Fibroblast of skin of scalp (primary cell): ENCODE results near the gene DEFB121. TPM values are rescaled to one million over a fixed set of nuclear protein-coding genes. Genes with fewer than 3 reads are reported as not detected.
"Not testable (repeated sequence)": the region's sequence is repeated elsewhere in the genome, so short reads cannot be mapped to it uniquely, and the experiment has no call there.

Experiments used
- DNase-seq: peaks from one replicate; pipeline ENCODE4 v3.0.0-alpha.2; 2013
- polyA plus RNA-seq, 2 experiments: library from polyadenylated mRNA; unstranded; fragments of 120-200 nt; gene quantifications; one replicate each; pipeline ENCODE4 v1.2.1, GENCODE V29; 2013; ENCODE audit not compliant: insufficient read length in 2 of 2

Gene DEFB121
- polyA plus RNA-seq (2013, experiment 1 of 2; ENCODE audit: insufficient read length) = not detected
- not detected for polyA plus RNA-seq (2013, experiment 2 of 2; ENCODE audit: insufficient read length)

- DNase-seq = no peak
Measured at GRCh38 chr20:31406115-31406514, at the start of gene DEFB121. DEFB121 (minus strand) TSS chr20:31406215; CDS start chr20:31406152, 63 bp downstream.

GRCh38 chr20:31454361-31454760 lies 48.3 kb upstream of the DEFB121 start:
- no peak for DNase-seq

- peak; percentile 15 for DNase-seq
Measured at GRCh38 chr20:31452575-31452974, 46.6 kb upstream of the DEFB121 start.

GRCh38 chr20:31449511-31450414 lies 43.7 kb upstream of the DEFB121 start:
- no peak for DNase-seq

GRCh38 chr20:31446084-31446819 lies 40.2 kb upstream of the DEFB121 start:
- DNase-seq = no peak

GRCh38 chr20:31440012-31440659 lies 34.1 kb upstream of the DEFB121 start, which contains the start of gene DEFB123:
DEFB123 (plus strand) TSS chr20:31440632; CDS start chr20:31440699, 67 bp downstream.
- DNase-seq = no peak

- DNase-seq = no peak
Measured at GRCh38 chr20:31430568-31431115, 24.6 kb upstream of the DEFB121 start.

GRCh38 chr20:31427576-31427975 lies 21.6 kb upstream of the DEFB121 start:
- DNase-seq = not testable (repeated sequence)

- not testable (repeated sequence) for DNase-seq
Measured at GRCh38 chr20:31426891-31427551, 21.0 kb upstream of the DEFB121 start.

- no peak for DNase-seq
Measured at GRCh38 chr20:31425797-31426196, 19.8 kb upstream of the DEFB121 start.

GRCh38 chr20:31418307-31418706 lies 12.3 kb upstream of the DEFB121 start:
- no peak for DNase-seq

GRCh38 chr20:31415653-31416052 lies 9.6 kb upstream of the DEFB121 start:
- DNase-seq = no peak

- DNase-seq = no peak
Measured at GRCh38 chr20:31414381-31414780, 8.4 kb upstream of the DEFB121 start.

- DNase-seq = no peak
Measured at GRCh38 chr20:31410011-31410410, 4.0 kb upstream of the DEFB121 start.

- DNase-seq = no peak
Measured at GRCh38 chr20:31403886-31404285, 2.1 kb downstream of the DEFB121 start.

GRCh38 chr20:31394900-31395299 lies 11.1 kb downstream of the DEFB121 start:
- DNase-seq = no peak

- no peak for DNase-seq
Measured at GRCh38 chr20:31392836-31393235, 13.2 kb downstream of the DEFB121 start.

- no peak for DNase-seq
Measured at GRCh38 chr20:31390490-31390889, 15.5 kb downstream of the DEFB121 start, which contains the start of gene DEFB119. DEFB119 (minus strand) TSS chr20:31390590; CDS start chr20:31390483, 107 bp downstream.

GRCh38 chr20:31374346-31374745 lies 31.7 kb downstream of the DEFB121 start:
- DNase-seq = no peak

GRCh38 chr20:31368301-31368700 lies 37.7 kb downstream of the DEFB121 start, which contains the start of gene DEFB118:
DEFB118 (plus strand) TSS chr20:31368601; CDS start chr20:31368651, 50 bp downstream.
- DNase-seq = no peak

GRCh38 chr20:31364272-31364671 lies 41.7 kb downstream of the DEFB121 start:
- not testable (repeated sequence) for DNase-seq

GRCh38 chr20:31363295-31363694 lies 42.7 kb downstream of the DEFB121 start:
- DNase-seq = no peak
